GM12878 (cell line): Measurements from ENCODE around the gene KISS1R. TPM values are rescaled to one million over a fixed set of nuclear protein-coding genes. Genes with fewer than 3 reads are reported as not detected.
A peak's percentile ranks its signal among the peaks of the same experiment; 100 is the strongest.

Experiments used
- BCL11A ChIP-seq: IDR thresholded peaks from 2 replicates; pipeline ENCODE4 v1.6.1; 2011; ENCODE audit warnings: low read depth, low read length
- BHLHE40 ChIP-seq, 2 experiments: fragments of 450-650 bp in 1 of 2; IDR thresholded peaks; 2 replicates each; pipeline ENCODE4 v1.6.1; 2011 to 2017; ENCODE audit warnings: low read depth in 2 of 2, borderline replicate concordance in 1 of 2, improper control_type of control experiment in 1 of 2, low read length in 1 of 2, mild to moderate bottlenecking in 1 of 2
- BMI1 ChIP-seq: fragments of 450-650 bp; IDR thresholded peaks from 2 replicates; pipeline ENCODE4 v1.6.1; 2016; ENCODE audit warnings: mild to moderate bottlenecking, moderate library complexity, borderline replicate concordance
- CHD4 ChIP-seq: fragments of 200-600 bp; sonication (generic); IDR thresholded peaks from 2 replicates; pipeline ENCODE4 v1.6.1; 2016; ENCODE audit warnings: mild to moderate bottlenecking
- EZH2 ChIP-seq: IDR thresholded peaks from 2 replicates; pipeline ENCODE4 v1.6.1; 2012; ENCODE audit warnings: low read depth, mild to moderate bottlenecking, control low read depth, inconsistent platforms, low read length, borderline replicate concordance; ENCODE audit not compliant: control insufficient read depth
- HDAC2 ChIP-seq: fragments of 200-600 bp; sonication (generic); IDR thresholded peaks from 2 replicates; pipeline ENCODE4 v1.6.1; 2017
- HDGF ChIP-seq: fragments of 450-650 bp; IDR thresholded peaks from 2 replicates; pipeline ENCODE4 v1.6.1; 2016; ENCODE audit warnings: antibody characterized with exemption
- IKZF1 ChIP-seq: fragments of 450-650 bp; conservative IDR thresholded peaks from 2 replicates; pipeline ENCODE4 v1.6.1; 2017; ENCODE audit warnings: antibody characterized with exemption, mild to moderate bottlenecking
- KDM1A ChIP-seq: fragments of 200-600 bp; sonication (generic); IDR thresholded peaks from 2 replicates; pipeline ENCODE4 v1.6.1; 2016; ENCODE audit warnings: borderline replicate concordance
- RAD21 ChIP-seq: IDR thresholded peaks from 2 replicates; pipeline ENCODE4 v1.6.1; 2011; ENCODE audit warnings: mild to moderate bottlenecking, low read depth, low read length, moderate library complexity; ENCODE audit not compliant: insufficient read depth
- RFX5 ChIP-seq: IDR thresholded peaks from 2 replicates; pipeline ENCODE4 v1.6.1; 2011; ENCODE audit warnings: low read depth, low read length, improper control_type of control experiment
- SP1 ChIP-seq: IDR thresholded peaks from one replicate; pipeline ENCODE4 v1.6.1; 2011; ENCODE audit warnings: low read depth, low read length
- SRF ChIP-seq, 2 experiments: IDR thresholded peaks; 2 replicates each; pipeline ENCODE4 v1.6.1; 2011; ENCODE audit warnings: low read depth in 2 of 2, low read length in 2 of 2, mild to moderate bottlenecking in 1 of 2, moderate library complexity in 1 of 2
- ZSCAN29 ChIP-seq: fragments of 450-650 bp; IDR thresholded peaks from 2 replicates; pipeline ENCODE4 v1.6.1; 2017; ENCODE audit warnings: mild to moderate bottlenecking, moderate library complexity
- polyA plus RNA-seq, 11 experiments: library from polyadenylated mRNA; depleted of rRNA in 4 of 11; unstranded in 6 of 11; stranded (reverse) in 5 of 11; fragments of >200 nt; fragmentation: Nextera tagmentation in 4 of 11; fragmentation: Illumina TruSeq in 1 of 11; extraction: Ambion mirVana in 4 of 11; extraction: Trizol in 1 of 11; gene quantifications; 1 replicate in 1 of 11; 2 replicates in 10 of 11; pipeline versions ENCODE4 v1.2.1 to v1.2.3, GENCODE V29; 2011 to 2016; ENCODE audit warnings: inconsistent platforms in 2 of 11, missing spikeins in 2 of 11, low read depth in 1 of 11
- total RNA-seq, 4 experiments: library from RNA; depleted of rRNA in 3 of 4; stranded (reverse); fragments of >200 nt in 3 of 4; fragmentation: Illumina TruSeq in 1 of 4; extraction: Trizol in 1 of 4; gene quantifications; 2 replicates each; pipeline versions ENCODE4 v1.2.1 to v1.2.3, GENCODE V29; 2013 to 2021
- TF ChIP-seq, protein P1 (sequence below): fragments of 150-350 bp; IDR thresholded peaks from 2 replicates; pipeline ENCODE4 v1.6.1; 2016; ENCODE audit warnings: low read depth, low read length
- TF ChIP-seq, protein P2 (sequence below): fragments of 450-650 bp; IDR thresholded peaks from 2 replicates; pipeline ENCODE4 v1.6.1; 2016; ENCODE audit warnings: mild to moderate bottlenecking
- TF ChIP-seq, protein P3 (sequence below): IDR thresholded peaks from 2 replicates; pipeline ENCODE4 v1.6.1; 2012; ENCODE audit warnings: low read depth, low read length, improper control_type of control experiment
- TF ChIP-seq, protein P4 (sequence below): fragments of 450-650 bp; IDR thresholded peaks from 2 replicates; pipeline ENCODE4 v1.6.1; 2017; ENCODE audit warnings: mild to moderate bottlenecking, moderate library complexity
- TF ChIP-seq, protein P5 (sequence below): fragments of 450-650 bp; IDR thresholded peaks from 2 replicates; pipeline ENCODE4 v1.6.1; 2016; ENCODE audit warnings: mild to moderate bottlenecking

KISS1R gene
- total and polyA plus RNA-seq, 10 of the 15 experiments (the other 5 are each of a cell fraction or from before 2014, with no cell fraction given) = 0.13 to 2.7 (median 1.4) TPM; not detected in 3

DNA sequence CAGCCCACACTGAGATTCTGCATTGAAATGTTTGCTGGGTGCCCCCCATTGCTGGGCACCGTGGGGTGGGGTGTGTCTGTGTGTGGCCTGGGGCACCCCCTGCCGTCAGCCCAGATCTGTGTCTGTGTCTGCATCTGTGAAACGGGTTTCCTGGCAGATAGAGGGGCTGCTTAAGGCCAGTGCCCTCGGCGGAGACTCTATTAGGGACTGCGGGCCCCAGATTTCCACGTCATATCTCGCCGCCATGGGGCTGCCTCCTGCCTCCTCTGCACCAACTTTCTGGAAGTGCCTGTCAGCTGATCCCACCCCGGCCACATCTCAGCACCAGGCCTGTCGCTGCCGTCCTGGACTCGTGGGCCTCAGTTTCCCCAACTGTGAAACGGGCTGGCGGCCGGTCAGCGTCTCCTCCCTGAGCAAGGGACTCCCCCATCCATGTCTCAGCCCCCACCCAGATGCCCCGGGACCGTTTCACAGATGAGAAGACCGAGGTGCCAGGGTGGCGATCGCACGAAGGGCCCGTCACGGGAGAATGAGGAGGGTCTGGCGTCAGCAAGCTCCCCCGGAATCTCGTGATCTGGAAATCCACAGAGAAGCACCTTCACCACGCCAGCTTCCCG is 30.1 kb downstream of the KISS1R start (continued):
- TF ChIP-seq, protein P1, sequence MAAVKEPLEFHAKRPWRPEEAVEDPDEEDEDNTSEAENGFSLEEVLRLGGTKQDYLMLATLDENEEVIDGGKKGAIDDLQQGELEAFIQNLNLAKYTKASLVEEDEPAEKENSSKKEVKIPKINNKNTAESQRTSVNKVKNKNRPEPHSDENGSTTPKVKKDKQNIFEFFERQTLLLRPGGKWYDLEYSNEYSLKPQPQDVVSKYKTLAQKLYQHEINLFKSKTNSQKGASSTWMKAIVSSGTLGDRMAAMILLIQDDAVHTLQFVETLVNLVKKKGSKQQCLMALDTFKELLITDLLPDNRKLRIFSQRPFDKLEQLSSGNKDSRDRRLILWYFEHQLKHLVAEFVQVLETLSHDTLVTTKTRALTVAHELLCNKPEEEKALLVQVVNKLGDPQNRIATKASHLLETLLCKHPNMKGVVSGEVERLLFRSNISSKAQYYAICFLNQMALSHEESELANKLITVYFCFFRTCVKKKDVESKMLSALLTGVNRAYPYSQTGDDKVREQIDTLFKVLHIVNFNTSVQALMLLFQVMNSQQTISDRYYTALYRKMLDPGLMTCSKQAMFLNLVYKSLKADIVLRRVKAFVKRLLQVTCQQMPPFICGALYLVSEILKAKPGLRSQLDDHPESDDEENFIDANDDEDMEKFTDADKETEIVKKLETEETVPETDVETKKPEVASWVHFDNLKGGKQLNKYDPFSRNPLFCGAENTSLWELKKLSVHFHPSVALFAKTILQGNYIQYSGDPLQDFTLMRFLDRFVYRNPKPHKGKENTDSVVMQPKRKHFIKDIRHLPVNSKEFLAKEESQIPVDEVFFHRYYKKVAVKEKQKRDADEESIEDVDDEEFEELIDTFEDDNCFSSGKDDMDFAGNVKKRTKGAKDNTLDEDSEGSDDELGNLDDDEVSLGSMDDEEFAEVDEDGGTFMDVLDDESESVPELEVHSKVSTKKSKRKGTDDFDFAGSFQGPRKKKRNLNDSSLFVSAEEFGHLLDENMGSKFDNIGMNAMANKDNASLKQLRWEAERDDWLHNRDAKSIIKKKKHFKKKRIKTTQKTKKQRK = no peak
- TF ChIP-seq BMI1 (no peak), KDM1A (no peak), BCL11A (no peak), BHLHE40 (IDR thresholded peaks at IDR 0.05; ENCODE audit: borderline replicate concordance in 1 of 2, low read depth in 2 of 2, low read length in 1 of 2) (no peak), IKZF1 (no peak), RAD21 (peak; percentile 26; the same call in 1 of the 2 replicates), ZSCAN29 (no peak), SP1 (no peak), RFX5 (no peak), CHD4 (no peak), EZH2 (no peak), SRF (IDR thresholded peaks at IDR 0.05; ENCODE audit: low read depth in 2 of 2, low read length in 2 of 2) (peak in 1 of 2 experiments; percentile 13; a peak in 1 of 4 replicates), HDGF (peak; percentile 45; the same call in 1 of the 2 replicates), HDAC2 (no peak)
- TF ChIP-seq, protein P2, sequence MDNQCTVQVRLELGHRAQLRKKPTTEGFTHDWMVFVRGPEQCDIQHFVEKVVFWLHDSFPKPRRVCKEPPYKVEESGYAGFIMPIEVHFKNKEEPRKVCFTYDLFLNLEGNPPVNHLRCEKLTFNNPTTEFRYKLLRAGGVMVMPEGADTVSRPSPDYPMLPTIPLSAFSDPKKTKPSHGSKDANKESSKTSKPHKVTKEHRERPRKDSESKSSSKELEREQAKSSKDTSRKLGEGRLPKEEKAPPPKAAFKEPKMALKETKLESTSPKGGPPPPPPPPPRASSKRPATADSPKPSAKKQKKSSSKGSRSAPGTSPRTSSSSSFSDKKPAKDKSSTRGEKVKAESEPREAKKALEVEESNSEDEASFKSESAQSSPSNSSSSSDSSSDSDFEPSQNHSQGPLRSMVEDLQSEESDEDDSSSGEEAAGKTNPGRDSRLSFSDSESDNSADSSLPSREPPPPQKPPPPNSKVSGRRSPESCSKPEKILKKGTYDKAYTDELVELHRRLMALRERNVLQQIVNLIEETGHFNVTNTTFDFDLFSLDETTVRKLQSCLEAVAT = peak; percentile 50; the same call in 1 of the 2 replicates
- TF ChIP-seq, protein P3, sequence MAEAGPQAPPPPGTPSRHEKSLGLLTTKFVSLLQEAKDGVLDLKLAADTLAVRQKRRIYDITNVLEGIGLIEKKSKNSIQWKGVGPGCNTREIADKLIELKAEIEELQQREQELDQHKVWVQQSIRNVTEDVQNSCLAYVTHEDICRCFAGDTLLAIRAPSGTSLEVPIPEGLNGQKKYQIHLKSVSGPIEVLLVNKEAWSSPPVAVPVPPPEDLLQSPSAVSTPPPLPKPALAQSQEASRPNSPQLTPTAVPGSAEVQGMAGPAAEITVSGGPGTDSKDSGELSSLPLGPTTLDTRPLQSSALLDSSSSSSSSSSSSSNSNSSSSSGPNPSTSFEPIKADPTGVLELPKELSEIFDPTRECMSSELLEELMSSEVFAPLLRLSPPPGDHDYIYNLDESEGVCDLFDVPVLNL = no peak
- TF ChIP-seq, protein P4, sequence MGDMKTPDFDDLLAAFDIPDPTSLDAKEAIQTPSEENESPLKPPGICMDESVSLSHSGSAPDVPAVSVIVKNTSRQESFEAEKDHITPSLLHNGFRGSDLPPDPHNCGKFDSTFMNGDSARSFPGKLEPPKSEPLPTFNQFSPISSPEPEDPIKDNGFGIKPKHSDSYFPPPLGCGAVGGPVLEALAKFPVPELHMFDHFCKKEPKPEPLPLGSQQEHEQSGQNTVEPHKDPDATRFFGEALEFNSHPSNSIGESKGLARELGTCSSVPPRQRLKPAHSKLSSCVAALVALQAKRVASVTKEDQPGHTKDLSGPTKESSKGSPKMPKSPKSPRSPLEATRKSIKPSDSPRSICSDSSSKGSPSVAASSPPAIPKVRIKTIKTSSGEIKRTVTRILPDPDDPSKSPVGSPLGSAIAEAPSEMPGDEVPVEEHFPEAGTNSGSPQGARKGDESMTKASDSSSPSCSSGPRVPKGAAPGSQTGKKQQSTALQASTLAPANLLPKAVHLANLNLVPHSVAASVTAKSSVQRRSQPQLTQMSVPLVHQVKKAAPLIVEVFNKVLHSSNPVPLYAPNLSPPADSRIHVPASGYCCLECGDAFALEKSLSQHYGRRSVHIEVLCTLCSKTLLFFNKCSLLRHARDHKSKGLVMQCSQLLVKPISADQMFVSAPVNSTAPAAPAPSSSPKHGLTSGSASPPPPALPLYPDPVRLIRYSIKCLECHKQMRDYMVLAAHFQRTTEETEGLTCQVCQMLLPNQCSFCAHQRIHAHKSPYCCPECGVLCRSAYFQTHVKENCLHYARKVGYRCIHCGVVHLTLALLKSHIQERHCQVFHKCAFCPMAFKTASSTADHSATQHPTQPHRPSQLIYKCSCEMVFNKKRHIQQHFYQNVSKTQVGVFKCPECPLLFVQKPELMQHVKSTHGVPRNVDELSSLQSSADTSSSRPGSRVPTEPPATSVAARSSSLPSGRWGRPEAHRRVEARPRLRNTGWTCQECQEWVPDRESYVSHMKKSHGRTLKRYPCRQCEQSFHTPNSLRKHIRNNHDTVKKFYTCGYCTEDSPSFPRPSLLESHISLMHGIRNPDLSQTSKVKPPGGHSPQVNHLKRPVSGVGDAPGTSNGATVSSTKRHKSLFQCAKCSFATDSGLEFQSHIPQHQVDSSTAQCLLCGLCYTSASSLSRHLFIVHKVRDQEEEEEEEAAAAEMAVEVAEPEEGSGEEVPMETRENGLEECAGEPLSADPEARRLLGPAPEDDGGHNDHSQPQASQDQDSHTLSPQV = 0 out of 2 replicates have a peak, but pooled peaks have one; percentile 55
- TF ChIP-seq, protein P5, sequence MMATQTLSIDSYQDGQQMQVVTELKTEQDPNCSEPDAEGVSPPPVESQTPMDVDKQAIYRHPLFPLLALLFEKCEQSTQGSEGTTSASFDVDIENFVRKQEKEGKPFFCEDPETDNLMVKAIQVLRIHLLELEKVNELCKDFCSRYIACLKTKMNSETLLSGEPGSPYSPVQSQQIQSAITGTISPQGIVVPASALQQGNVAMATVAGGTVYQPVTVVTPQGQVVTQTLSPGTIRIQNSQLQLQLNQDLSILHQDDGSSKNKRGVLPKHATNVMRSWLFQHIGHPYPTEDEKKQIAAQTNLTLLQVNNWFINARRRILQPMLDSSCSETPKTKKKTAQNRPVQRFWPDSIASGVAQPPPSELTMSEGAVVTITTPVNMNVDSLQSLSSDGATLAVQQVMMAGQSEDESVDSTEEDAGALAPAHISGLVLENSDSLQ = peak; percentile 74
